ENCODE measurements around the gene RAB11B.

GRCh38 chr19:8366961-8367326, 23.2 kb upstream of the RAB11B start:
- TF ChIP-seq CTCF (IDR thresholded peaks at IDR 0.05): no peak
- no peak for TF ChIP-seq POLR2A (IDR thresholded peaks at IDR 0.05)
